ENCODE measurements around the gene ULK1.
A peak's percentile ranks its signal among the peaks of the same experiment; 100 is the strongest.
"Not testable (repeated sequence)": the region's sequence is repeated elsewhere in the genome, so short reads cannot be mapped to it uniquely, and the experiment has no call there.

ULK1 gene

DNA sequence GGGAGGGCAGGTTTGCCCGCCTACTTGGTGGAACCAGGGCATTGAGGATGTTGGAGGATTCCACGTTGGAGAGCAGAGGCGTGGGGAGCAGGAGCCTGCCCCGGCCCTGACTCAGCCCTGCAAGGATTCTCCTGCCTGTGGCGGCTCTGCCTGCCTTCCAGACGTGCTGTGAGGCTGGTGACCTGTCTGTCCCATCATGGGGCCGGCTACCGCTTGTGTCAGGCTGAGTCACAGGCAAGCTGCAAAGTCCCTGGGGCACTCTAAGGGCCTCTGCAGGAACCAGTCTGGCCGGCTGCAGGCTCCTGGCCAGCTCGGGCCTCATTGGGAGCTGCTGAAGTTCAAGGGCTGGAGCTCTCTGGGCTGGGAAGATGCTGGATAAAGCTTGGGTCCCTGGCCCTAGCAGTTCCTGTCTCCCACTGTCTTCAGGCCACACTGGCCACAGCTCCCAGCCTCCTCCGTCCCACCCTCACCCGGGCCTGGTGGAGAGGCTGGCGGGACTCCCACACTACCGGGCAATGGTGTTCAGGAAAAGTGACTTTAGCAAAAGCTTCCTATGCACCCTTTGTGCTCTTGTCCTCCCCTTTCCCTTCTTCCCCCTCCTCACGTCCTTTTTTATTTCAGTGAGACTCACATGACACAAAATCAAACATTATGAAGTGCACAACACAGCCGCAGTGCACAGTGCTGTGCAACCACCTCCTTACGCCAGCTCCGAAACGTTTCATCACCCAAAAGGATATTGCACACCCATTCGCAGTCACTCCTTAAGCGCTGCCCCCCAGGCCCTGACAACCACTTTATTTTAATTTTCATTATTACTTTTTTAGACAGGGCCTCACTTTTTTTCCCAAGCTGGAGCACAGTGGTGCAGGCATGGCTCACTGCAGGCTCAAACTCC, 22.0 kb upstream of the ULK1 start:
- H3K36me3 Mint-ChIP-seq = no peaks in the 10 kb centered on the region
- no peaks in the 10 kb centered on the region for H3K9me3 Mint-ChIP-seq
- no peak overlapping the region for H3K27ac Mint-ChIP-seq
- H3K4me1 Mint-ChIP-seq = no peaks in the 10 kb centered on the region
- no peak overlapping the region for H3K4me3 Mint-ChIP-seq
- H3K27me3 Mint-ChIP-seq = no peaks in the 10 kb centered on the region

DNA sequence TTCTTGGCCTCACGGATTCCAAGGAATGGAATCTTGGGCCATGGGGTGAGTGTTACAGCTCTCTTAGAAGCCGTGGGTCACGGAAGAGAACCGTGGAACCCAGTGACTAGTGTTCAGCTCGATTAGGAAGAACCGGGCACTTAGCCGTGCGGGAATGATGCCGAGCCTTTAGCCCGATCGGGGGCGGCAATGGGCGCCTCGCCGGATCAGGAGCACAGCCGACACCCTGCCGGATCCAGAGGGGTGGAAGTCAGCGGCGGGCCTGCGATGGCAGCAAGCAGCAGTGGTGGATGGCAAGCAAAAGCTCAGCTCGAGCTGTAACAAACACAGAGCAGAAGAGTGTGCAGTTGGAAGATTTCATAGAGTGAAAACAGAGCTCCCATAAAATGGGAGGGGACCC, 21.1 kb upstream of the ULK1 start:
- no peak overlapping the region for H3K4me3 Mint-ChIP-seq
- H3K36me3 Mint-ChIP-seq = no peaks in the 10 kb centered on the region
- no peaks in the 10 kb centered on the region for H3K4me1 Mint-ChIP-seq
- no peaks in the 10 kb centered on the region for H3K27me3 Mint-ChIP-seq
- no peaks in the 10 kb centered on the region for H3K9me3 Mint-ChIP-seq
- H3K27ac Mint-ChIP-seq = no peak overlapping the region

DNA sequence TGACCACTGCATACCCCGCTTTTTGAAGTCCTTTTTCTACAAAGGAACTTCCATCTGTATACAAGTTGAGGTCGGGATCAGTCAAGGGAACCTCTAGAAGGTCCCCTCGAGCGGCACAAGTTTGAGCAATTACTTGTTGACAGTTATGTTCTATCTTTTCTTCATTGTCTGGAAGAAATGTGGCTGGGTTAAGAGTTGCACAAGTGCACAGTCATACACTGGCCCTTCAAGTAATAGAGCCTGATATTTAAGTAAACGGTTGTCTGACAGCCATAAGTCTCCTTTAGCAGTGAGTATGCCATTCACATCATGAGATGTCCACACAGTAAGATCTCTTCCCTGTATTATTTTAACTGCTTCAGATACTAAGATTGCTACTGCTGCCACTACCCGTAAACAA, 19.4 kb upstream of the ULK1 start:
- not testable (repeated sequence) for H3K4me3 Mint-ChIP-seq, H3K36me3 Mint-ChIP-seq, H3K27ac Mint-ChIP-seq, H3K27me3 Mint-ChIP-seq, H3K4me1 Mint-ChIP-seq, H3K9me3 Mint-ChIP-seq

DNA sequence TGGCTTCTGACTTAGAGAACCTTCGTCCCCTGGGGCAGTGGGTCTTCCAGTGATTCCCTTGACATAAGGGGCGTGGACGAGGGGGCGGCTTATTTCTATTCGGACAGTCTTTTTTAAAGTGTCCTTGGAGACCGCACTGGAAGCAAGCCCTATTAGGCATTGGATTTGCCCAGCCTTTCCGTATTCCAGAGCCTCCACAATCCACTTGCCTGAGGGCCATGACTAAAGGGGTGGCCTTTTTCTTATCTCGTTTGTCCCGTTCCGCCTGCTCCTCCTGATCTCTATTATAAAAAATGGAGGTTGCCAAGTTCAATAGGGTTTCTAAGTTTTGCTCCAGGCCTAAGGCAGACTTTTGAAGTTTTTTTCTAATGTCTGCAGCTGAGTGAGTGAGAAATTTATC, 17.2 kb upstream of the ULK1 start:
- not testable (repeated sequence) for H3K4me3 Mint-ChIP-seq, H3K27ac Mint-ChIP-seq, H3K27me3 Mint-ChIP-seq, H3K36me3 Mint-ChIP-seq, H3K4me1 Mint-ChIP-seq, H3K9me3 Mint-ChIP-seq

DNA sequence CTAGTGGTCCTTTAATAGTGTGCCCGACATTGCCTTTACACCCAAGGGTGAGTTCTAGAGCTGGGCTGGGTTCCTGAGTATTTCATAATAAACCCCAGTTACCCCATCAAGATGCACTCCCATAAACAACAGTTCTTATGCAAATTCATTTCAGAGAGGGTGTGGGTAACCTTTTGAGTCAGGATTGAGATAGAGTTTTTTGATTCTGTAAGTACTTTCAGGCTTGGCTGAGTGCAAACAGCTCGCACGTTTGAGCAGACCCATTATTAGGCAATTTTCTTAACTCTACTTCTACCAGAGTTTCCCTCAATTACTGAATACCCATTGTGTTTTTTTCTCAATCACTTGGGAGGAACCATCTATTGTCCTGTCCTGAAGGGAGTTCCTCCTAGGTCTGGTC, 16.0 kb upstream of the ULK1 start:
- not testable (repeated sequence) for H3K4me1 Mint-ChIP-seq, H3K36me3 Mint-ChIP-seq, H3K27me3 Mint-ChIP-seq, H3K27ac Mint-ChIP-seq, H3K4me3 Mint-ChIP-seq, H3K9me3 Mint-ChIP-seq

DNA sequence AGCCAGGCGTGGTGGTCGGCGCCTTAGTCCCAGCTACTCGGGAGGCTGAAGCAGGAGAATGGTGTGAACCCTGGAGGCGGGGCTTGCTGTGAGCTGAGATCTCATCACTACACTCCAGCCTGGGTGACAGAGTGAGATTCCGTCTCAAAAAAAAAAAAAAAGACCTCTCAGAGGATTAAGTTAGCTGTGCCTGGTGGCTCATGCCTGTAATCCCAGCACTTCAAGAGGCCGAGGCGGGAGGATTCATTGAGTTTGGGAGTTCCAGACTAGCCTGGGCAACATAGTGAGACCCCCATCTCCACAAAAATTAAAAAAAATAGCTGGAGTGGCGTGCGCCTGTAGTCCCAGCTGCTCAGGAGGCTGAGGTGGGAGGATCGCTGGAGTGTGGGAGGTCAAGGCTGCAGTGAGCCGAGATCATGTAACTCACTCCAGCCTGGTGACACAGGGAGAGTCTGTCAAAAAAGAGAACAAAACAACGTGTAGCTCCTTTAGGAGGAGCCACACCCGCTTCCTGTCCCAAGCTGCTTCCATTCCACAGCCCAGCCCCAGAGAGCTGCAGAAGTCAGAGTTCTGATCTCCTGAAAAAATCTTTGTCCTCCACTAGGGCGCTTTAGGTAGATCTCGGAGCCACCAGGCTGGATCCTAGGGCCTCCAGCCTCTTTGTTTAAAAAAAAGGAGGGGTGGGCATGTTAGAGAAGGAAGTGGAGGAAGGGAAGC, 11.5 kb upstream of the ULK1 start:
- no peak overlapping the region for H3K27ac Mint-ChIP-seq
- peaks cover 7% of the 10 kb centered on the region for H3K9me3 Mint-ChIP-seq
- no peaks in the 10 kb centered on the region for H3K36me3 Mint-ChIP-seq
- no peaks in the 10 kb centered on the region for H3K27me3 Mint-ChIP-seq
- no peak overlapping the region for H3K4me3 Mint-ChIP-seq
- H3K4me1 Mint-ChIP-seq = no peaks in the 10 kb centered on the region

DNA sequence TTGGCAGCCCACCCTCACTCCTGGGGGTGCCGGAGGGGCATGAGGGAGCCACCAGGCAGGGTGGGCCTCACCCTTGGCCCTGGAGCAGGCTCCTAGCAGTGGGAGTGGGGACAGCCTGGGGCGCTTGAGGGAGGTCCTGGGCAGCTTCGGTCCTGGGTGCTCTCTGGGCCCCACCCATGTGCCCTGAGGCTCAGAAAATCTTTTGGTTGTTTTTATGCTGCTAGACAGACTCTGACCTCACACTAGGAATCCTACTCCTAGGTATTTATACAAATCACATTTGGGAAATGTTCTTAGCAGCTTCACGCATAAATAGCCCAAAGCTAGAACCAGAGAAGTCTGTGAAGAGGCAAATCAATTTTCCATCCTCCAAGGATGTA, 10.9 kb upstream of the ULK1 start:
- Mint-ChIP-seq H3K4me1 (no peaks in the 10 kb centered on the region), H3K27me3 (no peaks in the 10 kb centered on the region), H3K36me3 (no peaks in the 10 kb centered on the region), H3K27ac (no peak overlapping the region), H3K4me3 (no peak overlapping the region), H3K9me3 (peaks cover 7% of the 10 kb centered on the region)

DNA sequence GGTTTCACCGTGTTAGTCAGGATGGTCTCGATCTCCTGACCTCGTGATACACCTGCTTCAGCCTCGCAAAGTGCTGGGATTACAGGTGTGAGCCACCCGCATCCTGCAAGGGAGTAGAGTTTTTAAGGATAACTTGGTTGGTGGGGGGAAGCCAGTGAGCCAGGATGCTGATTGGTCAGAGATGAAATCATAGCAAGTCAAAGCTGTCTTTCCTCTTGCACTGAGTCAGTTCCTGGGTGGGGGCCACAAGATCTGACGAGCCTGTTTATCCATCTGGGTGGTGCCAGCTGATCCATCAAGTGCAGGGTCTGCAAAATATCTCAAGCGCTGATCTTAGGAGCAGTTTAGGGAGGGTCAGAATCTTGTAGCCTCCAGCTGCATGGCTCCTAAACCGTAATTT, 9.3 kb upstream of the ULK1 start:
- not testable (repeated sequence) for H3K27me3 Mint-ChIP-seq, H3K9me3 Mint-ChIP-seq, H3K36me3 Mint-ChIP-seq, H3K27ac Mint-ChIP-seq, H3K4me1 Mint-ChIP-seq, H3K4me3 Mint-ChIP-seq

DNA sequence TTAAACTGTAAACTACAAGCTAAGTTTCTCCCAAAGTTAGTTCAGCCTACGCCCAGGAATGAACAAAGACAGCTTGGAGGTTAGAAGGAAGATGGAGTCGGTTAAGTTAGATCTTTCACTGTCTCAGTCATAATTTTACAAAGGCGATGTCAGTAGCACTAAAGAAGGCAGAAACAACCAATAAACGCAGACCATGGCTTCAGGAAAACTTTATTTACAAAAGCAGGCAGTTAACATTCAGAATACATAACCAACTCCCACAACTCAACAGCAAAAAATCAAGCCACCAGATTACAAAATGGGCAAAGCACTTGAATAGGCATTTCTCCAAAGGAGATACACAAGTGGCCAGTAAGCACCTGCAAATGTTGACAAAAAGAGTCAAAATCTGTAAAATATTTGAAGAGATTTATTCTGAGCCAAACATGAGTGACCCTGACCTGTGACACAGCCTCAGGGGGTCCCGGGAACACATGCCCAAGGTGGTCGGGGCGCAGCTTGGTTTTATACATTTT, 8.8 kb upstream of the ULK1 start:
- H3K36me3 Mint-ChIP-seq = no peaks in the 10 kb centered on the region
- H3K9me3 Mint-ChIP-seq = peaks cover 7% of the 10 kb centered on the region
- H3K4me3 Mint-ChIP-seq = no peak overlapping the region
- no peak overlapping the region for H3K27ac Mint-ChIP-seq
- H3K27me3 Mint-ChIP-seq = no peaks in the 10 kb centered on the region
- H3K4me1 Mint-ChIP-seq = no peaks in the 10 kb centered on the region

DNA sequence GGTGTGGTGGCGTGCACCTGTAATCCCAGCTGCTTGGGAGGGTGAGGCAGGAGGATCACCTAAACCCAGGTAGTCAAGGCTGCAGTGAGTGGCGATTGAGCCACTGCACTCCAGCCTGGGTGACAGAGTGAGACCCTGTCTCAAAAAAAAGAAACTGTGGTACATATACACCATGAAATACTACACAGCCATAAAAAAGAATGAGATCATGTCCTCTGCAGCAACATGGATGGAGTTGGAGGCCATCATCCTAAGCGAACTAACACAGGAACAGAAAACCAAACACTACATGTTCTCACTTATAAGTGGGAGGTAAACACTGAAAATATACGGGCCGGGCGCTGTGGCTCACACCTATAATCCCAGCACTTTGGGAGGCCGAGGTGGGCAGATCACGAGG, 2.7 kb upstream of the ULK1 start:
- H3K9me3 Mint-ChIP-seq, H3K27ac Mint-ChIP-seq, H3K4me1 Mint-ChIP-seq, H3K4me3 Mint-ChIP-seq, H3K36me3 Mint-ChIP-seq, H3K27me3 Mint-ChIP-seq: not testable (repeated sequence)

DNA sequence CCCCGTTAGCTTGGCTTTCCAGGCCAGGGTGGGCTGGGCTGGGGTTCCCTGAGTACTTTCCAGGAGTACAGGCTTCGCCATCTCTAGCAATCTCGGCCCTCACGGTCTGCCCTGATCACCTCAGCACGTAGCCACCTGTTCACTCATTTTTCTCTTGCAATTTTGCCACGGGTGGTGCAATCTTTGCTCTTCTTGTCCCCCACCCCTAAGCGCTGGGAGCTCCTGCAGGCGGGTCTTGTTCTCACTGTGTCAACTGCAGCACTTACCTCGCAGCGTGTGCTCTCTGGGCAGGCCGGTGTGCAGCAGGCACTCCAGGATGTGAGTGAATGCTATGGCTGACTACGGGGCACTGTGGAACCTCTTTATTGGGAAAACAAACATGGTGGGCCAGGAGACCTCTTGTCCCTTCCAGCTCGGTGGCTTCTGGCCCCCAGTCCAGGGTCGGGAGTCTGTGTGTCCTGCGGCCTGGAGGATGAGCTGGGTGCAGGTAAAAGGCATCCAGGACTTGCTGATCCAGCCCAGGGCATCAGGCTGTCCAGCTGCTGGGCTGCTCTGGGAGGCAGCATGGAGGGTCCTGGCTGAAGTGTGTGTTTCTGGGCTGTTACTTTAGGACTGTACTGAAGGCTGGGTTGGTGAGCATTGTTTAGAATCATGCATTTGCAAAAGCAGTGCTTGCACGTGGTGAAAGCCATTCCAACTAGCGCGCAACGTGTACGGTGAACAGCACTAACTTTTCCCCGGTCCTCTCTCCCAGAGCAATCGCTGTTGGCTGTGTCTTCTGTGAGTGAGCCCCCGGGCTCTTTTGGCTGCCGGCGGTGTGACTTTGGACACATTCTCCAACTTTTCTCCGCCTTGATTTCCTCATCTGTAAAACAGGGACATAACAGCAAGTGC, 1.5 kb upstream of the ULK1 start:
- no peak overlapping the region for H3K4me3 Mint-ChIP-seq
- H3K4me1 Mint-ChIP-seq = peaks cover 12% of the 10 kb centered on the region
- H3K27ac Mint-ChIP-seq = no peak overlapping the region
- H3K27me3 Mint-ChIP-seq = no peaks in the 10 kb centered on the region
- no peaks in the 10 kb centered on the region for H3K9me3 Mint-ChIP-seq
- H3K36me3 Mint-ChIP-seq = no peaks in the 10 kb centered on the region

DNA sequence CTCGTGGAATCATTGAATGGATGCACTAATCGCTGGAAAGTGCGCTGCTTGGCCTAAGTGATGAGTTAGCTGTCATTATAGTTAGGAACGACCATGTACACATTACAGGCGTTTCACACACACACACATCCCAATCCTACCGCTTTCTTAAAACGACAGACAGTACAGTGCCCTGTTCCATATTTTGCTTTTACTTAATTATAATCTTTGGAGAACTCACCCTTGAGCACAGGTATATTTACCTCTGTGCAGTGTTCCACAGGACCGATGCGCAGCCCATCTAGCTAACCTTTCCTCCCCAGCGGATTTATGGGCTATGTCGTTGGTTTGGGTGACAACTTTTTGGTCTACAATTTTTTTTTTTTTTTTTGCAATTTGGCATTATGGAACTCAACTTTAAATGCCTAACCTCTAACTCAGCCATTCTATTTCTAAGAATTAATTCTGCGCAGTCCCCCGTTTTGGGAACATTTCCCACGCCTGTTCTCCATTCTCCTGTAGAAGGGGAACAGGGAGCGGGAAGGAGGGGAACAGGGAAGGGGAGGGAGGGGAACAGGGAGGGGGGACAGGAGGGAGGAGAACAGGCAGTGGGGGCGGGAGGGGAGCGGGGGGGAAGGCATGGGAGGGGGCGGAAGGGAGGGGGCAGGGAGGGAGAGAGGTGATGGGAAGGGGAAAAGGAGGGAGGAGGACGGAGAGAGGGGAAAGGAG, 663 bp upstream of the ULK1 start:
- Mint-ChIP-seq H3K36me3 (no peaks in the 10 kb centered on the region), H3K4me1 (peaks cover 15% of the 10 kb centered on the region), H3K27ac (no peak overlapping the region), H3K27me3 (no peaks in the 10 kb centered on the region), H3K4me3 (peak overlapping the region; percentile 60), H3K9me3 (no peaks in the 10 kb centered on the region)

DNA sequence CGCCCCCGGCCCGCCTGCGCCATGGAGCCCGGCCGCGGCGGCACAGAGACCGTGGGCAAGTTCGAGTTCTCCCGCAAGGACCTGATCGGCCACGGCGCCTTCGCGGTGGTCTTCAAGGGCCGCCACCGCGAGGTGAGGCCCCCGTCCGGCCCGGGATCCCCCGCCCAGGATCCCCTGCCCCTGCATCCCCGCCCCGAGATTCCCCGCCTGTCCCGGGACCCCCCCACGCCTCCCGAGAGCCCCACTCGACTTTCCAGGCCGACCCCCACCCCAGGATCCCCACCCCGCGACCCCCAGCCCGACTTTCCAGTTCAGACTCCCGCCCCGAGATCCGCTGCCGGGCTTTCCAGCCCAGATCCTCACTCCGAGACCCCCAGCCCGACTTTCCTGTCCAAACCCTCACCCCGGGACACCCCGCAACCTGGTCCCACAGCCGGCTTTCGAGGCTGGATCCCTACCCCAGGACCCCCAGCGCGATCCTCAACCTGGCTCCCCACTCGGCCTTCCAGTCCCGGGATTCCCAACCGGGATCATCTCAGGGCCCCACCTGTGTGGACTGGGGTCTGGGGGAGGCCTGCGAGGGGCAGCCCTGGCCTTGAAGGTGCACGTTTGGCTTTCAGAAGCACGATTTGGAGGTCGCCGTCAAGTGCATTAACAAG, 688 bp downstream of the ULK1 start:
- Mint-ChIP-seq H3K27ac (peak overlapping the region; percentile 47), H3K4me1 (peaks cover 17% of the 10 kb centered on the region), H3K9me3 (no peaks in the 10 kb centered on the region)

DNA sequence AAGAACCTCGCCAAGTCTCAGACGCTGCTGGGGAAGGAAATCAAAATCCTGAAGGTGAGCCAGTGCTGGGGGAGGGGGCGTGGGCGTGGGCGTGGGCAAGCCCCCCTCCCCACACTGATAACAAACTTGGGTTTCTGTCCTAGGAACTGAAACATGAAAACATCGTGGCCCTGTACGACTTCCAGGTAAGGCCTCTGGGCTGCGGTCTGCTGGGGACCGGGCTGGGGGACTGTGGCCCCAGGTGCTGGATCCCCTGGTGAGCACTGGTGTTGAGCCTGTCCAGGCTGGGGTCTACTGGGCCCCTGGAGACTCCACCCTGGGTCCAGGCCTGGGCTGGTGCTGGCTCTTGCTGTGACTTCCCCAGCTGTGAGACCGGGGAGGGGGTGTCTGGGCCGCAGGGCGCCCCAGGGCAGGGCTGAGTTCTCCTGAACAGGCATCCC, 1.2 kb downstream of the ULK1 start:
- Mint-ChIP-seq H3K4me3 (peak overlapping the region; percentile 86), H3K9me3 (no peaks in the 10 kb centered on the region), H3K36me3 (no peaks in the 10 kb centered on the region), H3K27me3 (no peaks in the 10 kb centered on the region), H3K4me1 (peaks cover 20% of the 10 kb centered on the region), H3K27ac (peak overlapping the region; percentile 47)

More for the DNA sequence above, 688 bp downstream of the ULK1 start:
- Mint-ChIP-seq H3K27me3 (no peaks in the 10 kb centered on the region), H3K36me3 (no peaks in the 10 kb centered on the region), H3K4me3 (peak overlapping the region; percentile 86)

Measured in activated naive CD4-positive, alpha-beta T cell treated with anti-CD3 and anti-CD28 coated beads, Interleukin-2, amount 50 U/mL, for 24 hours (primary cell).